H9 (cell line): ENCODE data around the gene IMPACT. TPM values are rescaled to one million over a fixed set of nuclear protein-coding genes. Genes with fewer than 3 reads are reported as not detected.

Experiments
- DNase-seq: peaks from one replicate; pipeline ENCODE4 v3.0.0-alpha.2; 2017
- H2AFZ ChIP-seq: one replicate; pipeline ENCODE4 v1.6.1; 2013; ENCODE audit warnings: mild to moderate bottlenecking, low read length, control low read depth, moderate library complexity
- H2AK5ac ChIP-seq: 2 replicates; pipeline ENCODE4 v1.6.1; 2013; ENCODE audit warnings: low read length, control low read depth, mixed read lengths; ENCODE audit not compliant: insufficient read length
- H2BK120ac ChIP-seq: one replicate; pipeline ENCODE4 v1.6.1; 2013; ENCODE audit warnings: low read depth, mild to moderate bottlenecking, low read length, control low read depth, inconsistent platforms; ENCODE audit not compliant: poor library complexity, severe bottlenecking
- H2BK12ac ChIP-seq: 2 replicates; pipeline ENCODE4 v1.6.1; 2013; ENCODE audit warnings: low read length, control low read depth, mixed read lengths, low read depth; ENCODE audit not compliant: insufficient read length
- H2BK15ac ChIP-seq: 2 replicates; pipeline ENCODE4 v1.6.1; 2013; ENCODE audit warnings: low read depth, low read length, control low read depth
- H2BK20ac ChIP-seq: one replicate; pipeline ENCODE4 v1.6.1; 2013; ENCODE audit warnings: low read depth, mild to moderate bottlenecking, low read length, control low read depth, inconsistent platforms; ENCODE audit not compliant: poor library complexity, severe bottlenecking
- H2BK5ac ChIP-seq: 2 replicates; pipeline ENCODE4 v1.6.1; 2013; ENCODE audit warnings: low read length, control low read depth, mixed read lengths; ENCODE audit not compliant: insufficient read length
- H3K14ac ChIP-seq: 2 replicates; pipeline ENCODE4 v1.6.1; 2013; ENCODE audit warnings: low read length, control low read depth; ENCODE audit not compliant: insufficient read depth
- H3K18ac ChIP-seq: 2 replicates; pipeline ENCODE4 v1.6.1; 2013; ENCODE audit warnings: low read depth, mild to moderate bottlenecking, mixed read lengths, low read length, control low read depth; ENCODE audit not compliant: insufficient read length
- H3K23ac ChIP-seq: 2 replicates; pipeline ENCODE4 v1.6.1; 2013; ENCODE audit warnings: low read length, control low read depth, mixed read lengths, low read depth; ENCODE audit not compliant: insufficient read length
- H3K23me2 ChIP-seq: 2 replicates; pipeline ENCODE4 v1.6.1; 2013; ENCODE audit warnings: low read depth, mild to moderate bottlenecking, mixed read lengths, low read length, control low read depth; ENCODE audit not compliant: insufficient read length, poor library complexity, severe bottlenecking
- H3K27ac ChIP-seq: 2 replicates; pipeline ENCODE4 v1.5.1; 2013; ENCODE audit warnings: low read length, control low read depth, mixed read lengths, low read depth; ENCODE audit not compliant: insufficient read length
- H3K27me3 ChIP-seq: 2 replicates; pipeline ENCODE4 v1.6.1; 2013; ENCODE audit warnings: low read length, control low read depth, inconsistent platforms; ENCODE audit not compliant: insufficient read depth
- H3K4ac ChIP-seq: 2 replicates; pipeline ENCODE4 v1.6.1; 2013; ENCODE audit warnings: low read depth, mild to moderate bottlenecking, control low read depth, inconsistent platforms, low read length, moderate library complexity
- H3K4me1 ChIP-seq: 2 replicates; pipeline ENCODE4 v1.6.1; 2013; ENCODE audit warnings: low read length, control low read depth, inconsistent platforms; ENCODE audit not compliant: insufficient read depth
- H3K4me2 ChIP-seq: 2 replicates; pipeline ENCODE4 v1.6.1; 2013; ENCODE audit warnings: low read length, control low read depth, mixed read lengths; ENCODE audit not compliant: insufficient read length, insufficient read depth
- H3K56ac ChIP-seq: 2 replicates; pipeline ENCODE4 v1.6.1; 2013; ENCODE audit warnings: low read depth, mild to moderate bottlenecking, mixed read lengths, low read length, control low read depth; ENCODE audit not compliant: insufficient read length
- H3K79me1 ChIP-seq: 2 replicates; pipeline ENCODE4 v1.6.1; 2013; ENCODE audit warnings: low read depth, mild to moderate bottlenecking, moderate library complexity, low read length, control low read depth, inconsistent platforms; ENCODE audit not compliant: insufficient read depth, poor library complexity, severe bottlenecking
- H3K79me2 ChIP-seq: 2 replicates; pipeline ENCODE4 v1.6.1; 2013; ENCODE audit warnings: low read length, control low read depth, inconsistent platforms; ENCODE audit not compliant: insufficient read depth
- H3K9ac ChIP-seq: 2 replicates; pipeline ENCODE4 v1.6.1; 2013; ENCODE audit warnings: low read length, control low read depth, mixed read lengths; ENCODE audit not compliant: insufficient read length; ENCODE audit errors: extremely low read depth
- H3K9me3 ChIP-seq: one replicate; pipeline ENCODE4 v1.6.1; 2013; ENCODE audit warnings: low read depth, low read length, inconsistent platforms; ENCODE audit not compliant: control insufficient read depth
- H3T11ph ChIP-seq: one replicate; pipeline ENCODE4 v1.6.1; 2013; ENCODE audit warnings: mild to moderate bottlenecking, low read length, control low read depth, inconsistent platforms
- H4K20me1 ChIP-seq: one replicate; pipeline ENCODE4 v1.6.1; 2013; ENCODE audit not compliant: control insufficient read depth, insufficient read length, insufficient read depth
- H4K5ac ChIP-seq: 2 replicates; pipeline ENCODE4 v1.6.1; 2013; ENCODE audit warnings: low read depth, mild to moderate bottlenecking, mixed read lengths, low read length, control low read depth; ENCODE audit not compliant: insufficient read length
- H4K8ac ChIP-seq: replicated peaks from 2 replicates; pipeline ENCODE4 v1.6.1; 2013; ENCODE audit warnings: low read length, control low read depth, mixed read lengths, low read depth; ENCODE audit not compliant: insufficient read length
- H4K91ac ChIP-seq: 2 replicates; pipeline ENCODE4 v1.6.1; 2013; ENCODE audit warnings: low read depth, mild to moderate bottlenecking, moderate library complexity, mixed read lengths, low read length, control low read depth; ENCODE audit not compliant: insufficient read length
- H3K27ac Mint-ChIP-seq, 3 experiments: 2 replicates in 2 of 3; 3 replicates in 1 of 3; pipeline ENCODE4 v1.8.0; 2020 to 2021; ENCODE audit warnings: mixed read lengths in 3 of 3, mild to moderate bottlenecking in 1 of 3, moderate library complexity in 1 of 3
- H3K27me3 Mint-ChIP-seq: 2 replicates; pipeline ENCODE4 v1.8.0; 2021; ENCODE audit warnings: low read depth, mild to moderate bottlenecking, moderate library complexity, mixed read lengths
- H3K36me3 Mint-ChIP-seq, 3 experiments: 2 replicates in 2 of 3; 3 replicates in 1 of 3; pipeline ENCODE4 v1.8.0; 2020 to 2021; ENCODE audit warnings: low read depth in 3 of 3, mixed read lengths in 3 of 3; ENCODE audit not compliant: insufficient read depth in 1 of 3
- H3K4me1 Mint-ChIP-seq, 2 experiments: 2 replicates each; pipeline ENCODE4 v1.8.0; 2020; ENCODE audit warnings: mixed read lengths in 2 of 2
- H3K4me3 Mint-ChIP-seq, 2 experiments: 2 replicates in 1 of 2; 3 replicates in 1 of 2; pipeline ENCODE4 v1.8.0; 2020 to 2021; ENCODE audit warnings: mild to moderate bottlenecking in 2 of 2, mixed read lengths in 2 of 2, moderate library complexity in 1 of 2
- H3K9me3 Mint-ChIP-seq, 2 experiments: 2 replicates in 1 of 2; 3 replicates in 1 of 2; pipeline ENCODE4 v1.8.0; 2020; ENCODE audit warnings: mild to moderate bottlenecking in 2 of 2, mixed read lengths in 2 of 2, moderate library complexity in 1 of 2
- CTCF ChIP-seq: fragments of 200-600 bp; sonication (generic); conservative IDR thresholded peaks from 3 replicates; pipeline ENCODE4 v1.8.0; 2021; ENCODE audit warnings: antibody characterized with exemption, mild to moderate bottlenecking
- WGBS: extraction: QIAGEN DNeasy Blood & Tissue Kit; methylation state at CpG from one replicate; pipeline ENCODE4 v1.1.7; 2013; ENCODE audit warnings: missing lambda C conversion rate, low lambda C conversion rate, mixed read lengths; ENCODE audit not compliant: insufficient read length; ENCODE audit errors: extremely low coverage; 5-methylcytosine and 5-hydroxymethylcytosine counted together
- total RNA-seq: library from RNA; stranded (reverse); gene quantifications from 2 replicates; pipeline ENCODE4 v1.2.1, GENCODE V29; 2021

Gene IMPACT
- total RNA-seq, 1 experiment from 2014 or later: 41.9 TPM

GRCh38 chr18:24491927-24492834 lies 65.7 kb downstream of the IMPACT start:
- Histone ChIP-seq H3K14ac (no peak overlapping the region; the same call in 1 of the 2 replicates), H3K18ac (no peak overlapping the region), H3K4ac (no peak overlapping the region), H2BK5ac (no peak overlapping the region), H3K23me2 (no peaks in the 10 kb centered on the region), H3K27me3 (no peaks in the 10 kb centered on the region), H3K9me3 (no peaks in the 10 kb centered on the region), H3K9ac (no peak overlapping the region), H3K27ac (no peak overlapping the region), H3K56ac (no peak overlapping the region), H2AFZ (peak overlapping the region; percentile 68), H2BK12ac (no peak overlapping the region), H3K79me2 (no peaks in the 10 kb centered on the region), H4K5ac (no peak overlapping the region), H2AK5ac (no peak overlapping the region), H2BK20ac (no peak overlapping the region), H3T11ph (no peak overlapping the region), H2BK120ac (no peak overlapping the region), H3K23ac (no peak overlapping the region), H4K20me1 (no peaks in the 10 kb centered on the region), H3K4me2 (no peak overlapping the region), H4K91ac (no peak overlapping the region), H2BK15ac (no peak overlapping the region), H3K4me1 (no peaks in the 10 kb centered on the region), H3K79me1 (no peaks in the 10 kb centered on the region), H4K8ac (no peak overlapping the region)
- Mint-ChIP-seq H3K9me3 (no peaks in the 10 kb centered on the region; a peak in 1 of 5 replicates), H3K36me3 (no peaks in the 10 kb centered on the region; a peak in 1 of 7 replicates), H3K27me3 (no peaks in the 10 kb centered on the region; the same call in 1 of the 2 replicates), H3K4me3 (no peak overlapping the region; a peak in 1 of 5 replicates), H3K27ac (peak overlapping the region in 2 of 3 experiments; percentile 3 to 56; a peak in 1 of 7 replicates), H3K4me1 (peaks cover 0 to 6% of the 10 kb centered on the region in 2 experiments; a peak in 1 of 4 replicates)
- TF ChIP-seq CTCF: no peak
- no peak for DNase-seq
- WGBS: no CpG with 5 or more reads among the region's 21 CpGs
